DOHH2 (cell line): ENCODE results near the gene LIPG.

ENCODE experiments used
- EZH2phosphoT487 ChIP-seq: fragments of 200-600 bp; sonication (generic); IDR thresholded peaks from 2 replicates; pipeline ENCODE4 v1.6.1; 2017; ENCODE audit warnings: borderline replicate concordance, mild to moderate bottlenecking, antibody characterized with exemption, low read length, moderate library complexity, mixed read lengths
- TF ChIP-seq, protein P1 (sequence below): fragments of 200-600 bp; sonication (generic); IDR thresholded peaks from one replicate; pipeline ENCODE4 v1.5.1; 2014; ENCODE audit warnings: antibody characterized with exemption, mild to moderate bottlenecking, low read depth, low read length; ENCODE audit not compliant: poor library complexity, severe bottlenecking

DNA sequence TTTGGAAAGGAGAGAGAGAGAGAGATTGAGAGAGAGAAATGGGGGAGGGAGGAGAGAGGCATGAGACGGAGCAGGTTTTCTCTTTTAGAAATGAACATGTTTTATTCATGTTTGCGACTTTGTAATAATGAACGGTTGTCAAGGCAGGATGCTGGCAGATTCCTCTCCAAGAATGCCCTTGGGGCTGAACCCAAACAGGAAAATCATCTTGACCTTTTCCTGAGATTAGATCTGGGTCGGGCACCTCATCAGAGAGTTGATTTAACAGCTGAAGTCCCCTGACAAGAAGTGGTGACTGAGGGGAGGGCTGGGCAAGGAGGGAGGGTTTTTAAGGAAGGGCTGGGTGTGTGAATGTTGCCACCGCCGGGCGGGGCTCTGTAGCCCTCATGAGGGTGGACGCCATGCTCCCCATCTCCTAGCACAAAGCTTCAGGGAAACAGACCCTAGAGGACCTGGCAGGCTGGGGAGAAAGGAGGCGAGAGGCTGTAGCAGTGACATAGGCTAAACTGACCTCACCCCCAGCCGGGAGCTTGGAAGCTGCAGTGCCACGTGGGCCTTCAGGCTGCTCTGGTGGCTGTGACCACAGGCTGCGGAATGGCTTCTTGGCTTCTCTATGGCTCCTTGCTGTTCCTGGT, 60.0 kb downstream of the LIPG start:
- TF ChIP-seq, protein P1, sequence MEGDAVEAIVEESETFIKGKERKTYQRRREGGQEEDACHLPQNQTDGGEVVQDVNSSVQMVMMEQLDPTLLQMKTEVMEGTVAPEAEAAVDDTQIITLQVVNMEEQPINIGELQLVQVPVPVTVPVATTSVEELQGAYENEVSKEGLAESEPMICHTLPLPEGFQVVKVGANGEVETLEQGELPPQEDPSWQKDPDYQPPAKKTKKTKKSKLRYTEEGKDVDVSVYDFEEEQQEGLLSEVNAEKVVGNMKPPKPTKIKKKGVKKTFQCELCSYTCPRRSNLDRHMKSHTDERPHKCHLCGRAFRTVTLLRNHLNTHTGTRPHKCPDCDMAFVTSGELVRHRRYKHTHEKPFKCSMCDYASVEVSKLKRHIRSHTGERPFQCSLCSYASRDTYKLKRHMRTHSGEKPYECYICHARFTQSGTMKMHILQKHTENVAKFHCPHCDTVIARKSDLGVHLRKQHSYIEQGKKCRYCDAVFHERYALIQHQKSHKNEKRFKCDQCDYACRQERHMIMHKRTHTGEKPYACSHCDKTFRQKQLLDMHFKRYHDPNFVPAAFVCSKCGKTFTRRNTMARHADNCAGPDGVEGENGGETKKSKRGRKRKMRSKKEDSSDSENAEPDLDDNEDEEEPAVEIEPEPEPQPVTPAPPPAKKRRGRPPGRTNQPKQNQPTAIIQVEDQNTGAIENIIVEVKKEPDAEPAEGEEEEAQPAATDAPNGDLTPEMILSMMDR = no peak
- TF ChIP-seq EZH2phosphoT487 = no peak
